ENCODE results near the gene PDLIM4.

PDLIM4 gene

DNA sequence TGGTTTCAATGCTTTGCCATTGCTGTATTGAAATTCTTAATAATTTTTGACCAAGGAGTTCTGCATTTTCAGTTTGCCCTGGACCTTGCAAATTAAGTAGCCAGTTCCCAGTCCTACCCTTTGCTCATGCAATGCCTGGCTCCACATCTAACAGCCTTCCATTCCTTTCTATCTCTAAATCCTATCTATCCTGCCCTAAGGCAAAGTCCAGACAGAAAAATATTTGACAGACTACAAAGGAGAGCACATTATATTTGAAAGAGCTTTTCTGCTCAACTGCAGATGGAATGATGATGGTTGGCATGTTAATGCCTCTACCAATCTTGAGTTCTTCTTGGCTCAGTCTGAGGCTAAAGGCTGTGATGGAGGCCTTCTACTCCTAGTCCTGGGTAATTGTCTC is 52.2 kb downstream of the PDLIM4 start:
- no peak for DNase-seq (ENCODE audit: low read depth)

DNA sequence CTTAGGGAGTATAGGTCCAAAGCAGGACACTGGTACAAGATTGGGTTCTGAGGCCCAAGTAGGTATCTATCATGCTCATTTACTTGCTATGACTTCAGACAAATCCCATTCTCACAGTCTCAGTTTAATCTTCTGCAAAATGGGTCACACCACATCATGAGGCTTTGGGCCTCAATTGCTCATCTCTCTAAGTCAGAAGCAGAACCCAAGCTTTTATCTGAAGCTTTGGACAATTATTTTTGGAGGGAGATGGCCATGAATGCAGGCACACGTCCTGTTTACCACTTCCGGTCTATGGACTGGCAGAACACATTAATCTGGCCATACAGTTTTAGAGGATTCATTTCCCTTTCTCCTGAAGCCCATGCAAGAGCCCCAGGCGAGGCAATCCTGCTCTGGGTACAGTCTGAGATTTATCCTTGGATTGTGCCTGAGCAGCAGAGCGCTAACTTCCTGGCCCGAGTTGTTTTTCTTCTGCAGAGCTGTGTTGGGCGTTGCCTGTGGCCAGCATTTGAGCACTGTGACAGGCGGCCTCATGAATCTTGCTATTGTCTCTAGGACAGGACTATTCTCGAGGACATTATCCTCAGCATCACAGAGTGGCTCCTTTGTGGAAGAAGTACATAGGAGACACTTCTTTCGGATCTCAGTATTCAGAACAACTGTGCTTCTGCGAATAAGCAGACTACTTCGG is 52.8 kb downstream of the PDLIM4 start:
- no peak for DNase-seq (ENCODE audit: low read depth)

DNA sequence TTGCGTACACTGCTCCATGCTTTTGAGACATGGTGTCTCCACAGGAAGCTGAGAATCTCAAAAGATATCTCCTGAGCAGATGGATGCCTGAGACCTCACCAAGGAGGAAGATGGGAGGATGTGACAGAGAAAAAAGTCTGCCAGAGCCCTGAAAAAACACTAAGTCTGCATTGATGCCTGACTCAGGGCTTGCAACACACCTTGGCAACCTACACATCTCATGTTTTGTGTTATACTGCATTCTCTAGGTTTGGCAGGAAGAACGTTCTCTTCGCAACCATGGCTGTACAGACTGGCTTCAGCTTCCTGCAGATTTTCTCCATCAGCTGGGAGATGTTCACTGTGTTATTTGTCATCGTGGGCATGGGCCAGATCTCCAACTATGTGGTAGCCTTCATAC is 55.9 kb downstream of the PDLIM4 start:
- DNase-seq (ENCODE audit: low read depth), result no peak

DNA sequence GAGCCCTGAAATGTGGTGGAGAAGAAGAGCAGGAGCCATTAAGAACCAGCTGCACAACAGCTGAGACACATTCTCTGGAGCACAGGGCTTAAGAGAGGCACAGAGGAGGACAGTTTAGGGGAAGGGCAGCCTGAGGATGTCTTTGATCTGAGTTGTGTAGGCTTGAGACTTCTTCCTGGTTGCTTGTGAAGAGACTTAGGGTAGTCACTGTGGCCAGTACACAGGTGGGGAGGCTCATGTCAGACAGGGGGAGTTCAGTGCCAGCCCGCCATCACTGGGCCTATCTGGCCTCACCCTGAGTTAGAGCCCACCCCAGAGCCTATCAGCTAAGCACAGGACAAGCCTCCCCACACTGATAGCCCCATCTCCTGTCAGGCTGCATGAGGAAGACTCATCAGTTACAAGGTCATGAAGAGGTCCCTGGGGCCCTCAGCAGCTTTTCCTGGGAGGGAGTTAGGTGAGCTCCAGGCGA is 56.5 kb downstream of the PDLIM4 start:
- no peak for DNase-seq (ENCODE audit: low read depth)

DNA sequence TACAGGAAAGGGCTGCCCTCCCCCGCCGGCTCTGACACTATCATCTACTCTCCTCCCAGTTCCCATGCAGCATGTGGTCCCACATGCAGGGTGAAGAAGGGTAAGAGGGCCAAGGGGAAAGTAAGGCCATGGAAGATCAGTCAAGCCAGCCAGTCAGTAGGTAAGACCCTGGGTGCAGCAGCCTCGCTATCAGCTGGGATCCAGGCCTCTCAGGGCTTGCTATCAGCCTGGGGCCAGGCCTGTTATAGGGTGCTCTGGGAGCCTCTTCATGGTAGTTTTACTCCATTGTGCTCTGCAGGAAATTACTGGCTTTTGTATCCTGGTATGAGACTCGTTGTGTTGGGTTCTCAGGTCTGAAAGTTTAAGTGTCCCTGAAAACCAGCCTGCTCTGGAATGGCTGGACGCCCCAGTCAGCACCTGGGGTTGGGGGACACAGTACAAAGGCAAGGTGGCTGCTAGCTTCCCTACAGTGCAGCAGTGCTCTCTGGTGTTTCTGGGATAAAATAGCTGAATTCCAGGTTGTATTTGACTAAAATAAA is 58.1 kb downstream of the PDLIM4 start:
- DNase-seq (ENCODE audit: low read depth), result no peak

DNA sequence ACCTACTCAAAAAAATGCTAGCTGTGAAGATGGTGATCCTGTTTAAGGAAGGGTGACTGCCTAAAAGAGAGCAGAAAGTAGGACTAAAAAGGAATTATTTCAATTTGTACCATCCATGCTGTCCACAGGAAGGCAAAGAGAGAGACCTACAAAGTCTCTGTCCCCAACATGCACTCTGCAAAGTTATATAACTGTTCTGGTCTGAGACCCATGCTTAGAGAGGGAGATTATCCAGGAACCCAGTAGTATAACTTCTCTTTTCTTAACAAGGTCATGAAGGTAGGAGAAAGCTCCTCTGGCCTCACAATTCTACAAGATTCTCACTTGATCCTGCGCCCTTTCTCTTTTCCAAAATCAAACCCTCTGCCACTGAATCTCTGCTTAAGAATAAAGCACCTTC is 62.5 kb downstream of the PDLIM4 start:
- no peak for DNase-seq (ENCODE audit: low read depth)

GRCh38 chr5:132321109-132321721 is 63.7 kb downstream of the PDLIM4 start:
- no peak for DNase-seq (ENCODE audit: low read depth)

- no peak for DNase-seq (ENCODE audit: low read depth)
Observed at GRCh38 chr5:132322266-132322665, 64.8 kb downstream of the PDLIM4 start.

Measured in activated T-helper 9 cell treated with anti-CD3 and anti-CD28 coated beads, Interleukin-2, amount 50 U/mL, for 16 hours (primary cell).